ENCODE data around the gene CXCL12. TPM values are rescaled to one million over a fixed set of nuclear protein-coding genes. Genes with fewer than 3 reads are reported as not detected.

CXCL12 gene
- polyA plus RNA-seq, 1 donor = 46.6 TPM

- Histone ChIP-seq H3K9me3 (ENCODE audit: control insufficient read depth, low read depth, low read length) (peaks cover 5% of the 10 kb centered on the region), H3K36me3 (ENCODE audit: control insufficient read depth, insufficient read depth, low read length) (no peaks in the 10 kb centered on the region), H3K27ac (ENCODE audit: low read length) (no peak overlapping the region), H3K4me3 (ENCODE audit: low read length) (no peak overlapping the region), H3K4me1 (ENCODE audit: control insufficient read depth, insufficient read depth, low read length) (peaks cover 4% of the 10 kb centered on the region), H3K27me3 (ENCODE audit: control insufficient read depth, insufficient read depth, low read length) (peaks cover 49% of the 10 kb centered on the region)
- peak; percentile 49 to 55 for DNase-seq
- WGBS (ENCODE audit: insufficient coverage, low lambda C conversion rate) = no CpG with 5 or more reads among the region's 35 CpGs
Measured at GRCh38 chr10:44386546-44387052, 1.7 kb upstream of the CXCL12 start.

- Histone ChIP-seq H3K27me3 (ENCODE audit: control insufficient read depth, insufficient read depth, low read length) (peaks cover 51% of the 10 kb centered on the region), H3K4me1 (ENCODE audit: control insufficient read depth, insufficient read depth, low read length) (peaks cover 4% of the 10 kb centered on the region), H3K4me3 (ENCODE audit: low read length) (no peak overlapping the region), H3K9me3 (ENCODE audit: control insufficient read depth, low read depth, low read length) (peaks cover 5% of the 10 kb centered on the region), H3K36me3 (ENCODE audit: control insufficient read depth, insufficient read depth, low read length) (no peaks in the 10 kb centered on the region), H3K27ac (ENCODE audit: low read length) (no peak overlapping the region)
- 0% methylated on average over 1 of the region's 50 CpGs for WGBS (ENCODE audit: insufficient coverage, low lambda C conversion rate)
- DNase-seq = peak in 1 of 2 donors; percentile 24
Measured at GRCh38 chr10:44385696-44386441, 972 bp upstream of the CXCL12 start.

DNA sequence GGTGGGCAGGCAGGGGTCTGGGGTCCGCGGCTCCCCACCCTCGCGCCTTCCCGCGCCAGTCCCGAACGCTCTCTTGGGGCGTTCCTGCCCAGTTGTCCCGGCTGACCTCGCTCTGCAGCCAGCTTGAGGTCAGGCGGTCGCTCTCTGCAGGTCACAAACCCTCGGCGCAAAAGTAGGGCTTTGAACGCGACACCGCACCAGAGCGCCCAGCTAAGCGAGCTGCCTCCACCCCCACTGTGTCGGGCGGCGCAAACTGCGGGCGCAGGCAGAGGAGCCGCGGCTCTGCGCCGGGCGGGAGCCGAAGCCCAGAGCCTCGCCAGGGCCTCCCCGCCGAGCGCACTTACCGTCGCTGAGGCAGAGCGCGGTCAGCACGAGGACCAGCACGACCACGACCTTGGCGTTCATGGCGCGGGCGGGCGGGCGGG, 284 bp downstream of the CXCL12 start:
- H3K27me3 ChIP-seq (ENCODE audit: control insufficient read depth, insufficient read depth, low read length) = peaks cover 55% of the 10 kb centered on the region
- no peak overlapping the region for H3K27ac ChIP-seq (ENCODE audit: low read length)
- DNase-seq = peak in 1 of 2 donors; percentile 36
- H3K4me3 ChIP-seq (ENCODE audit: low read length) = peak overlapping the region; percentile 52
- peaks cover 4% of the 10 kb centered on the region for H3K4me1 ChIP-seq (ENCODE audit: control insufficient read depth, insufficient read depth, low read length)
- H3K9me3 ChIP-seq (ENCODE audit: control insufficient read depth, low read depth, low read length) = peaks cover 5% of the 10 kb centered on the region
- WGBS (ENCODE audit: insufficient coverage, low lambda C conversion rate) = no CpG with 5 or more reads among the region's 48 CpGs
- no peaks in the 10 kb centered on the region for H3K36me3 ChIP-seq (ENCODE audit: control insufficient read depth, insufficient read depth, low read length)

GRCh38 chr10:44383749-44384600, 922 bp downstream of the CXCL12 start:
- Histone ChIP-seq H3K27me3 (ENCODE audit: control insufficient read depth, insufficient read depth, low read length) (peaks cover 58% of the 10 kb centered on the region), H3K9me3 (ENCODE audit: control insufficient read depth, low read depth, low read length) (peaks cover 5% of the 10 kb centered on the region), H3K36me3 (ENCODE audit: control insufficient read depth, insufficient read depth, low read length) (peaks cover 1% of the 10 kb centered on the region), H3K27ac (ENCODE audit: low read length) (no peak overlapping the region), H3K4me1 (ENCODE audit: control insufficient read depth, insufficient read depth, low read length) (peaks cover 4% of the 10 kb centered on the region), H3K4me3 (ENCODE audit: low read length) (peak overlapping the region; percentile 52)
- WGBS (ENCODE audit: insufficient coverage, low lambda C conversion rate) = no CpG with 5 or more reads among the region's 63 CpGs
- DNase-seq = peak in 1 of 2 donors; percentile 44

DNA sequence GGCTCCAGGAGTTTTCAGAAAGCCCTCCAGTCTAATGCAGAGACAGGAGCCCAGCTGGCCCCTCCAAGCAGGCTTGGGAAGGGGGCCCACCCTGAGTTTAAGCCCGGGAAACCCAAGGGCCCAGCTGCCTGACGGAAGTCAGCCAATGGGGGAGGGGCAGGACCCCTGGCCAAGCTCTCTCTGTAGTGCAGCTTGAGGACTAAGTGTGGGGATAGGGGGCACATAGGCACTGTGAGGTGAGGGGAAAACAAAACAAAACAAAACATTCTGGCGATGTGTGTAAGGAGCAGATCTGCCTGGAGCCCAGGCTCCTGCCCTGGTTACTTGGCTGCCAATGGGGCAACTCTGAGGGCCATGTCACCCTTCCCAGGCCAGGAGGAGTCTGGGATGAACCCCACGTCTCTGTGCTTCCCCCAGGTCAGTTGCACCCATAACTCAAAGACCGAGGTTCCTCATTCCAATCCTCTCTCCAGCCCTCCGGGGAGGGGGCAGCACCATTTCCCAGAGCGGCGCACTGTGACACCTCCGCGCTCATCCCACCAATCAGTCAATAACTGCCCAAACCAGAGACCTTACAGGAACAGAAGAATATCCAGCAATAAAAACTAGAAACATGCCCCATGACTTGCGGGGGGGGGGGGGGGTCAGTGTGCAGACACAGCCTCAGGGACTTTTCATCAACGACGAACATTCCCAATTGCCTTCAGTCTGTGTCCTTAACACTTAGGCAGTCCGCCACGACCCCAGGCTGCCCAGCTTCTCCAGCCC, 1.7 kb downstream of the CXCL12 start:
- H3K27me3 ChIP-seq (ENCODE audit: control insufficient read depth, insufficient read depth, low read length) = peaks cover 58% of the 10 kb centered on the region

DNA sequence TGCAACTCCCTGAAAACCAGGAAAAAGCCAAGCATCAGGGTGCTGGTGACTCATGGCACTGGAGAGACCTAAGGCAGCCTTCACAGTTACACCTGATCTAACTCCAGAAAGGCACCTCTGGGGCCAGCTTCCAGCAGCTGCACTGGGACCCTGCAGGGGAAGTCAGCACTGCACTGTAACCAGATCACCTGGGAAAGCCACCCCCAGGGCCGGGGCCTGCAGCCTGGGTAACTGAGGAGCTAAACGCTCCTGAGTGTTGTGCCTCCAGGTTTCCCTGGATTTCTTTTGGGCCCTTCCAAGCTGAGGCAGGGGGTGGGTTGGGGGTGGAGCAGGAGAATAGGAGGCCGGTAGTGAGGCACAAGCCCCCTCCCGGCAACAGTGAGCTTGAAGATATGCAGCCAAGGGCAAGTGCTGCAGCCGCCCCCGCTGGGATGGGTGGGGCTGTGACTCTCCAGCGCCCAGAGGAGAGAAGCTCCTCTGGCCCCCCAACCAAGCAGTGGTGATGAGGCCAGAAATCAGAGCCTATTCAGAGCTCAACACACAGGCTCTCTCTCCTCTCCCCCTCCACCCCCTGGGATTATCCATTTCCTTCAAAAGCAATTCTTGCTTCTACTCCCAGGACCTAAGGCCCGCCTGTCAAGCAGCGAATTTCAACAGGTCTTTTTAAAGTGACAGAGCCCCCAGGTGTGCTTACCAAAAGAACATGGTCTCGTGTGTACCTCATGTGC, 2.6 kb downstream of the CXCL12 start:
- peak overlapping the region; percentile 52 for H3K4me3 ChIP-seq (ENCODE audit: low read length)
- no peak for DNase-seq
- peaks cover 5% of the 10 kb centered on the region for H3K9me3 ChIP-seq (ENCODE audit: control insufficient read depth, low read depth, low read length)
- peaks cover 58% of the 10 kb centered on the region for H3K27me3 ChIP-seq (ENCODE audit: control insufficient read depth, insufficient read depth, low read length)
- peaks cover 4% of the 10 kb centered on the region for H3K4me1 ChIP-seq (ENCODE audit: control insufficient read depth, insufficient read depth, low read length)
- peaks cover 11% of the 10 kb centered on the region for H3K36me3 ChIP-seq (ENCODE audit: control insufficient read depth, insufficient read depth, low read length)
- H3K27ac ChIP-seq (ENCODE audit: low read length) = no peak overlapping the region
- no CpG with 5 or more reads among the region's 10 CpGs for WGBS (ENCODE audit: insufficient coverage, low lambda C conversion rate)

More for the DNA sequence above, 1.7 kb downstream of the CXCL12 start:
- DNase-seq = no peak
- peaks cover 4% of the 10 kb centered on the region for H3K4me1 ChIP-seq (ENCODE audit: control insufficient read depth, insufficient read depth, low read length)
- H3K27ac ChIP-seq (ENCODE audit: low read length) = no peak overlapping the region
- H3K9me3 ChIP-seq (ENCODE audit: control insufficient read depth, low read depth, low read length) = peaks cover 5% of the 10 kb centered on the region
- H3K4me3 ChIP-seq (ENCODE audit: low read length) = peak overlapping the region; percentile 52
- H3K36me3 ChIP-seq (ENCODE audit: control insufficient read depth, insufficient read depth, low read length) = peaks cover 5% of the 10 kb centered on the region
- no CpG with 5 or more reads among the region's 15 CpGs for WGBS (ENCODE audit: insufficient coverage, low lambda C conversion rate)

DNA sequence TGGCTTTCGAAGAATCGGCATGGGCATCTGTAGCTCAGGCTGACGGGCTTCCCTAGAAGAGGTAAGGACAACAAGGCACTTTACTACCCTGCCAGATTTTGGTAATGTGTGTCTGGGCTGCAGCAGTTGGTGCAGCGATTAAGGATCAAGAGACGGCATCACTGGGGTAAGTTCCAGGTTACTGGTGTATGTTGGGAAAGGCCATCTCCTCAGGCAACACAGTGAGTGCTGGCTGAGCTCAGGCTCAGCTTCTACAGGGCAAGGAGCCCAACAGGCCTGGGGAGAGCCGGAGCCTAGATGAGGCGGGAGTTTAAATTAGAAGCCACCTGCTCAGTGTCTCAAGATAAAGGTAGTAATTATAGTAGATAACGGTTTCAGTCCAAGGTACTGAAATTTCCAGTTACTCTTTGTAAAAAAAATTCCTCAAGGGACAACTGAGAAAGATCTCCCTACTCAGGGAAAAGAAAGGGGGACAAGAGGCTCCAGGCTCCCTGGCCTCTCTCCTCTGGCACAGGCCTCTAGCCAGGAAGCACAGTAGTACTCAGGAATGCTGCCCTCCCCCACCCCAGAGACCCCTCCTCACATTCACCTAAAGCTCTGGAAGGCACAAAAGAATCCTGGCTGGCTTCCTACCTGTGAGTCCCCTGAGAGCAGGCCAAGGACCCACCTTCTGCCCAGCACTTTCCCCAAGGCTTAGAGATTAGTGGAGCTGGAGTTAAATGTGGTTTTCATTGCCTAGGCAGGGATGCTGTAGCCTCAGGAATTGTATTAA, 3.9 kb downstream of the CXCL12 start:
- DNase-seq = no peak
- Histone ChIP-seq H3K27ac (ENCODE audit: low read length) (no peak overlapping the region), H3K4me3 (ENCODE audit: low read length) (no peak overlapping the region), H3K36me3 (ENCODE audit: control insufficient read depth, insufficient read depth, low read length) (peaks cover 13% of the 10 kb centered on the region), H3K27me3 (ENCODE audit: control insufficient read depth, insufficient read depth, low read length) (peaks cover 49% of the 10 kb centered on the region), H3K9me3 (ENCODE audit: control insufficient read depth, low read depth, low read length) (peaks cover 1% of the 10 kb centered on the region), H3K4me1 (ENCODE audit: control insufficient read depth, insufficient read depth, low read length) (peaks cover 4% of the 10 kb centered on the region)
- no CpG with 5 or more reads among the region's 8 CpGs for WGBS (ENCODE audit: insufficient coverage, low lambda C conversion rate)

DNA sequence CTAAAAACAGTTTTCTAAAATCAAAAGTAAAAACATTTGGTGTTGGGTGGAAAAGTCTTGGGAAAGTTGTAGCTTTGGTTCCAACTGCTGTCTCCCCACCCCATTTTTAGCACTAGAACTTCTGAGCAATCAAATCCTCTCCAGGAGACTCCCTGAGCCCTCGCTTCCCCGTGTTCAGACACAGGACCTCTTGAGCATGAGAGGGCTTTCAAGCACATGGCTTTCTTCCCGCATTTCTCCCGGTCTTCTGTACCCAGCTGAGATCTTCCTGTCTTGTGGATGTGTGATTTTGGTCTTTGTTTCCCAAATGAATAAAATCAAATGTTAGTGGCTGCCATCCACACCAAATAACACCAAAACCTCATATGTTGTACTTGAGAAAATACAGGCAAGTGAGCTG, 5.0 kb downstream of the CXCL12 start:
- WGBS (ENCODE audit: insufficient coverage, low lambda C conversion rate) = 76% methylated on average over 2 of the region's 4 CpGs

GRCh38 chr10:44378626-44379025, 6.3 kb downstream of the CXCL12 start:
- H3K27ac ChIP-seq (ENCODE audit: low read length) = no peak overlapping the region
- DNase-seq = no peak
- peaks cover 29% of the 10 kb centered on the region for H3K27me3 ChIP-seq (ENCODE audit: control insufficient read depth, insufficient read depth, low read length)
- H3K4me3 ChIP-seq (ENCODE audit: low read length) = no peak overlapping the region
- H3K36me3 ChIP-seq (ENCODE audit: control insufficient read depth, insufficient read depth, low read length) = peaks cover 18% of the 10 kb centered on the region
- no peaks in the 10 kb centered on the region for H3K9me3 ChIP-seq (ENCODE audit: control insufficient read depth, low read depth, low read length)
- no peaks in the 10 kb centered on the region for H3K4me1 ChIP-seq (ENCODE audit: control insufficient read depth, insufficient read depth, low read length)
- 80% methylated on average over 1 of the region's 14 CpGs for WGBS (ENCODE audit: insufficient coverage, low lambda C conversion rate)

More for the DNA sequence above, 5.0 kb downstream of the CXCL12 start:
- Histone ChIP-seq H3K4me3 (ENCODE audit: low read length) (no peak overlapping the region), H3K27ac (ENCODE audit: low read length) (no peak overlapping the region), H3K9me3 (ENCODE audit: control insufficient read depth, low read depth, low read length) (no peaks in the 10 kb centered on the region), H3K27me3 (ENCODE audit: control insufficient read depth, insufficient read depth, low read length) (peaks cover 39% of the 10 kb centered on the region), H3K4me1 (ENCODE audit: control insufficient read depth, insufficient read depth, low read length) (no peaks in the 10 kb centered on the region), H3K36me3 (ENCODE audit: control insufficient read depth, insufficient read depth, low read length) (peaks cover 16% of the 10 kb centered on the region)
- no peak for DNase-seq
